Testis (tissue), 3 donors: Measurements from ENCODE around the gene EIF5A. TPM values are rescaled to one million over a fixed set of nuclear protein-coding genes. Genes with fewer than 3 reads are reported as not detected.
"Not testable (repeated sequence)": the region's sequence is repeated elsewhere in the genome, so short reads cannot be mapped to it uniquely, and the experiment has no call there.

Source experiments
- DNase-seq: peaks from one replicate; pipeline ENCODE4 v3.0.0-alpha.2; 2019
- H3K27ac ChIP-seq, 2 donors: fragments of 200-600 bp; sonication (generic); one replicate each; pipeline ENCODE4 v1.5.1; 2019
- H3K27me3 ChIP-seq: fragments of 200-600 bp; sonication (generic); one replicate; pipeline ENCODE4 v1.5.1; 2019
- H3K36me3 ChIP-seq: fragments of 200-600 bp; sonication (generic); one replicate; pipeline ENCODE4 v1.5.1; 2017; ENCODE audit warnings: low read depth; ENCODE audit errors: missing control alignments
- H3K4me1 ChIP-seq: fragments of 200-600 bp; sonication (generic); one replicate; pipeline ENCODE4 v1.5.1; 2019
- H3K4me3 ChIP-seq, 2 donors: fragments of 200-600 bp; sonication (generic); one replicate each; pipeline ENCODE4 v1.5.1; 2017 to 2019
- H3K9me3 ChIP-seq: fragments of 200-600 bp; sonication (generic); one replicate; pipeline ENCODE4 v1.5.1; 2017
- CTCF ChIP-seq, 3 experiments: fragments of 450-650 bp in 2 of 3; fragments of 200-600 bp in 1 of 3; sonication (generic) in 1 of 3; IDR thresholded peaks; one replicate each; pipeline ENCODE4 v1.5.1; 2016 to 2019; ENCODE audit warnings: antibody characterized with exemption in 3 of 3, mild to moderate bottlenecking in 2 of 3, moderate library complexity in 1 of 3
- POLR2A ChIP-seq: fragments of 450-650 bp; IDR thresholded peaks from one replicate; pipeline ENCODE4 v1.6.1; 2017; ENCODE audit warnings: antibody characterized with exemption, mild to moderate bottlenecking, moderate library complexity
- WGBS, 2 donors: methylation state at CpG; one replicate each; pipeline ENCODE4 v1.1.5; 2018; 5-methylcytosine and 5-hydroxymethylcytosine counted together
- intact Hi-C: fragments of 100-400 bp; cut with DNase I; formaldehyde crosslinking; loops from one replicate; pipeline ENCODE4 v1.15.1; 2023; ENCODE audit warnings: low total_unique reads
- polyA plus RNA-seq: library from polyadenylated mRNA; stranded (reverse); fragments of 350-450 nt; fragmentation: Illumina TruSeq; extraction: RNeasy Lipid Tissue Mini Kit (QIAGEN cat#74804); gene quantifications from one replicate; pipeline ENCODE4 v1.2.3, GENCODE V29; 2014; ENCODE audit warnings: low read depth, low replicate concordance; ENCODE audit not compliant: insufficient read depth
- total RNA-seq, 2 donors: library from RNA; depleted of rRNA; stranded (reverse); fragments of >200 nt; gene quantifications; one replicate each; pipeline ENCODE4 v1.2.3, GENCODE V29; 2016

EIF5A gene
- total and polyA plus RNA-seq, 3 donors from 2014 or later: 193 to 388 (median 229) TPM

DNA sequence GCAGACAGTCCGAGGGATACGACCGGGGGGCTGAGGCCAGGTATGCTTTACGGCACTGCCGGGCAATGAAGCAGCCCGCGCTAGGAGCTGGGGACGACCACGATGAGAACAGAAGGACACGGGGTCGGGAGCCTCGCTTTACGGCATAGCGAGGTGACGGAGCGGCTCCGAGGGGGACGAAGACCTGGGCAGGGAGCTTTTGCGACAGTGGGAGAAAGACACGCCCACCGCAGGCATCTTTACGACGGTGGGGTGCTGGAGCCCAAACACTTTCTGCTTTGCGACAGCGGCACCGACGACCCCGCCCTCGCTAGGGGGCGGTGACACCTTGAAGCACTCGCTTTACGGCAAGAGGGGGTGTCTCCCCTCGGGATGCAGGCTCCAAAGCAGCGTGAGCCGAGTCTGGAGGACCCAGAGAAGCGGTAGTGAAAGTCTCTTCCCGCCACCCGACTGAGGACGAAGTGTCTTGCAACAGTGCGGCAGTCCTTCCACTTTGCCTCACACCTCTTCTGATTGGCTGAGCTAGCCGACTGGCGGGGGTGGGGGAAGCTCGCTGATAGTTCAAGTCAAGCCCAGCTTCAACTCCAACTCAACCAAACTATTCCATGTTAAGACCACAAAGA lies 22.1 kb downstream of the EIF5A start:
- WGBS, 2 donors: 0% methylated on average over 9 to 43 of the region's 43 CpGs
- H3K36me3 ChIP-seq: no peaks in the 10 kb centered on the region
- H3K9me3 ChIP-seq: no peaks in the 10 kb centered on the region
- intact Hi-C loops: no loop called here
- peaks cover 14% of the 10 kb centered on the region for H3K4me1 ChIP-seq
- DNase-seq: peak; percentile 99
- no peaks in the 10 kb centered on the region for H3K27me3 ChIP-seq
- peak overlapping the region; percentile 80 to 92 for H3K4me3 ChIP-seq
- peak overlapping the region; percentile 80 to 92 for H3K27ac ChIP-seq
- TF ChIP-seq POLR2A (no peak), CTCF (IDR thresholded peaks at IDR 0.05) (peak in 2 of 3 experiments; percentile 14 to 26)

DNA sequence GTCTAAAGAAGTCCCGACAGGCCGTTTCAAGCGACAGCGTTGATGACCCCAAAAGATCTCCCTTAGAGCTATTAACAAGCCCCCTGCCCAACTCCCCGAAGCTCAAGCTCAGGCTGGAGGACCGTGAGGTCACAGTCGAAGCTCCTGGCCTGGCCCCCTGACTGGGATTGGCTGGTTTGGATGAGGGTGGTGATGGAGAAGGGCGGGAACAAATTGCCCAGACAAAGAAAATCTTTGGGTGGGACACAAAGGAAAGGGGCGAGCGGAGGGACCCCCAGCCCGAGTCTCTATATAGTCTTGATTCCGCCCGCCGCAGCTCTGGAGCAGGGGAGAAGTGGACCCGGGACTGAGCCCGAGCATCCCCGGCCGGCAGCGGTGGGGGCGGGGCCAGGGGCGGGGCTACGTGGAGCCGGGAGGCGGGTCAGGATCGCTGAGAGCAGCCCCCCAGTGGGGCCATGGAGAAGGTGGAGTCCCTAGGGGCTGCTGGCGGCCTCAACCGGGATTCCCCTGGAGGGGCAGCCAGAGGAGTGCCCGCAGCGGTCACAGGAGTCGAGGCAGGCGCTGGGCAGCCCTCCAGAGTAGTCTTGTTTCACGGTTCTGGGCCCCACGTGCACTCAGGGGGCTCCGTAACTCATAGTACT lies 22.7 kb downstream of the EIF5A start:
- Histone ChIP-seq H3K27me3 (no peaks in the 10 kb centered on the region), H3K9me3 (no peaks in the 10 kb centered on the region), H3K36me3 (no peaks in the 10 kb centered on the region), H3K4me3 (peak overlapping the region; percentile 80 to 92), H3K4me1 (peaks cover 14% of the 10 kb centered on the region), H3K27ac (peak overlapping the region; percentile 80 to 92)
- WGBS, 2 donors: 0 to 1% methylated on average over 12 to 33 of the region's 34 CpGs
- TF ChIP-seq CTCF (IDR thresholded peaks at IDR 0.05) (no peak), POLR2A (no peak)
- peak; percentile 90 for DNase-seq
- intact Hi-C loops: no loop called here

GRCh38 chr17:7330638-7331015 lies 23.2 kb downstream of the EIF5A start:
- peak overlapping the region; percentile 80 to 92 for H3K27ac ChIP-seq
- H3K9me3 ChIP-seq: no peaks in the 10 kb centered on the region
- no peak for TF ChIP-seq POLR2A
- TF ChIP-seq CTCF (IDR thresholded peaks at IDR 0.05): no peak
- no peaks in the 10 kb centered on the region for H3K27me3 ChIP-seq
- H3K4me3 ChIP-seq: peak overlapping the region; percentile 80 to 92
- no peak for DNase-seq
- peaks cover 14% of the 10 kb centered on the region for H3K4me1 ChIP-seq
- no peaks in the 10 kb centered on the region for H3K36me3 ChIP-seq
- 55 to 63% methylated on average over 3 to 13 of the region's 13 CpGs for WGBS, 2 donors
- intact Hi-C loops: no loop called here

GRCh38 chr17:7332111-7332510 lies 24.7 kb downstream of the EIF5A start:
- H3K4me3 ChIP-seq: no peak overlapping the region
- no peak for DNase-seq
- WGBS, 2 donors: 57 to 61% methylated on average over 7 of the region's 7 CpGs
- H3K27me3 ChIP-seq: no peaks in the 10 kb centered on the region
- H3K4me1 ChIP-seq: peaks cover 14% of the 10 kb centered on the region
- TF ChIP-seq POLR2A: no peak
- TF ChIP-seq CTCF (IDR thresholded peaks at IDR 0.05): no peak
- H3K27ac ChIP-seq: peak overlapping the region in 1 of 2 donors; percentile 53
- no peaks in the 10 kb centered on the region for H3K9me3 ChIP-seq
- intact Hi-C loops: no loop called here
- H3K36me3 ChIP-seq: no peaks in the 10 kb centered on the region

- Histone ChIP-seq H3K27ac (peak overlapping the region in 1 of 2 donors; percentile 53), H3K4me1 (peaks cover 14% of the 10 kb centered on the region)
- peak; percentile 43 for DNase-seq
- intact Hi-C loops, H3K4me3 ChIP-seq, H3K9me3 ChIP-seq, H3K36me3 ChIP-seq, H3K27me3 ChIP-seq: not testable (repeated sequence)
- 25 to 44% methylated on average over 13 to 14 of the region's 14 CpGs for WGBS, 2 donors
Observed at GRCh38 chr17:7332600-7333069, 25.2 kb downstream of the EIF5A start.
